Muscle layer of duodenum (tissue), 2 donors: Measurements from ENCODE around the gene NANOGP8.

Experiments used
- H3K27ac ChIP-seq: one replicate; pipeline ENCODE4 v1.7.0; 2013; ENCODE audit warnings: mild to moderate bottlenecking, low read length
- H3K27me3 ChIP-seq: one replicate; pipeline ENCODE4 v1.7.0; 2013; ENCODE audit warnings: low read depth, mild to moderate bottlenecking, control low read depth, low read length
- H3K36me3 ChIP-seq, 2 donors: one replicate each; pipeline ENCODE4 v1.7.0; 2013; ENCODE audit warnings: low read length in 2 of 2, control low read depth in 1 of 2, mild to moderate bottlenecking in 1 of 2; ENCODE audit not compliant: insufficient read depth in 2 of 2, control insufficient read depth in 1 of 2
- H3K4me1 ChIP-seq, 2 donors: one replicate each; pipeline ENCODE4 v1.7.0; 2013; ENCODE audit warnings: low read length in 2 of 2, mild to moderate bottlenecking in 2 of 2, control low read depth in 1 of 2, moderate library complexity in 1 of 2; ENCODE audit not compliant: insufficient read depth in 2 of 2, control insufficient read depth in 1 of 2
- H3K4me3 ChIP-seq, 2 donors: one replicate each; pipeline ENCODE4 v1.7.0; 2013; ENCODE audit warnings: low read length in 2 of 2, low read depth in 1 of 2, mild to moderate bottlenecking in 1 of 2
- H3K9me3 ChIP-seq, 2 donors: one replicate each; pipeline ENCODE4 v1.7.0; 2013; ENCODE audit warnings: low read length in 2 of 2, control low read depth in 1 of 2, mild to moderate bottlenecking in 1 of 2; ENCODE audit not compliant: control insufficient read depth in 1 of 2
- donor health status: healthy.

Gene NANOGP8

DNA sequence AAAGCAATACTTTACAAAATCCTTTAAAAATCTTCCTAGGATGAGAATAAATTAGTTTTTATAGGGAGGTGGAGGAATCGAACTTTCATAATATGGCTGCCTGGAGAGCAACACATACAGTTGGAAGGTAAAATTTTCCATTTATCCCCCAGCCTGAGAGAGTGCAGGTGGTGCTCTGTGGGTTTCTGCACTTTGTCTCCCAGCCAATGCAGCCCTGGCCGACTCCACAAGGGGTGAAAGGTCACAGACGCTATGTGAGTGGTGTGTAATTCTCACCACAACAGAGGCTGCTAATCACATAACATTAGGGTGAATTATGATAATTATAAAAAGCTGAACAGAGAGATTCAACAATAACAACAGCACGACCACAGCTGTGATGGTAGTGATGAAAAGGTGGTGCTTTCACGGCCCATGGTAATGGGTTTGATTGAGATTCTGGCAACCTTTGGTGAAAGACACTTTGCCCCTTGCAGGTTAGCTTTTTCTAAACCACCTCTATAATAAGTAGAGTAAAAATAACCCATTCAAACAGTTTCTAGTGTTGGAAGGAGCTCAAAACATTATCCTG lies 30.1 kb upstream of the NANOGP8 start:
- no peak overlapping the region for H3K27ac ChIP-seq

DNA sequence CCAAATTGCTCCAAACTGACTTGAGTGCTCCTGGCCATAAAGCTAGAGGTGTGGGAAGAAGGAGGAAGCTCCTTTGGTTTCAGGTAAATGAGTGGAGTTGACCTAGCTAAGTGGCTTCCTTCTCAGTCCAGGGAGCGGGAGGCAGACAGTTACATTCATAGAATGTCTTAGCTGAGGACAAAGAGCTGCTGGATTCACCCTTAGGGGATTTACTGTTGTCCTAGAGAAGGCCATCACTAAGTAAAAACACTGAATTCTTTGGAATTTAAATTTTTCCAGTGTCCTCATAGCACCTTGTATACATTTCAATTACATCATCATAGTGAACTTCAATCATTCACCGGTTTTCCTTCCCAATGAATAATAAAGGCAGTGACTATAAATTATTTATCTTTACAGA lies 27.3 kb upstream of the NANOGP8 start:
- H3K36me3 ChIP-seq, result no peaks in the 10 kb centered on the region
- no peaks in the 10 kb centered on the region for H3K9me3 ChIP-seq
- H3K4me3 ChIP-seq, result no peak overlapping the region
- no peak overlapping the region for H3K27ac ChIP-seq
- no peaks in the 10 kb centered on the region for H3K27me3 ChIP-seq
- no peaks in the 10 kb centered on the region for H3K4me1 ChIP-seq

More for the DNA sequence above, 30.1 kb upstream of the NANOGP8 start:
- no peaks in the 10 kb centered on the region for H3K4me1 ChIP-seq
- H3K36me3 ChIP-seq, result no peaks in the 10 kb centered on the region
- H3K27me3 ChIP-seq, result no peaks in the 10 kb centered on the region
- H3K9me3 ChIP-seq, result no peaks in the 10 kb centered on the region
- H3K4me3 ChIP-seq, result no peak overlapping the region

DNA sequence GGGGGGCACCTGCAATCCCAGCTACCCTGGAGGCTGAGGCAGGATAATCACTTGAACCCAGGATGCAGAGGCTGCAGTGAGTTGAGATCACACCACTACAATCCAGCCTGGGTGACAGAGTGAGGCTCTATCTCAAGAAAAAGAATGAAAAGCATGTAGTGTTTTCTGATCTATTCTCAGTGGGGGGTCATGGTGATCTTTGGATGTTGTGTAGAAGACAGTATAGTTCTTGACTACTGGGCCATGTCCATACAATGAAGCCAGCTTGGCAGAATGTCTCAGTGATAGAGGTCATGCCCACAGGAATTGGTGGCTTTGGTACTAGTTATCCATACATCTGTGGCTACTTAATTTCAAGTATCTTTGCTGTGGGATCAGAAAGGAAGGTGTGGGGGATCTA lies 26.8 kb upstream of the NANOGP8 start:
- Histone ChIP-seq H3K4me3 (no peak overlapping the region), H3K36me3 (no peaks in the 10 kb centered on the region), H3K27ac (no peak overlapping the region), H3K9me3 (no peaks in the 10 kb centered on the region), H3K27me3 (no peaks in the 10 kb centered on the region), H3K4me1 (no peaks in the 10 kb centered on the region)

DNA sequence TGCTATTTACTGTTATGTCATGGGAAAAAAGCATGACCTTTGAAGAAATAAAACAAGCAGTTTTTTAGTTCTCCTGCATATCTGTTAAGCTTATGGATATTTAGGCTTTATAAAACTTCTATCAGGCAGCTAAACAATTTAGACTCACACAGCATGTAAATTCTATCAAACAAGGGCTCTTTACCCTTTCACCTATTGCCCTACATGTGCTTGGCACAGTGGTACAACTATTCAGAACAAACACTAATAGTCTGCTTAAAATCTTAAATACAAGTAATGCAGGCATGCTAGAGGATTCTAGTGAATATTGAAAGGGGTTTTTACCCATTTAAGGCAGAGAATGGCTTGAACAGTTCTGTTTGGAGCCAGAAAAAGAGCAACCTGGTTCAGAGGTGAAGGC lies 23.4 kb upstream of the NANOGP8 start:
- Histone ChIP-seq H3K27me3 (no peaks in the 10 kb centered on the region), H3K36me3 (no peaks in the 10 kb centered on the region), H3K4me3 (no peak overlapping the region), H3K4me1 (no peaks in the 10 kb centered on the region), H3K27ac (no peak overlapping the region), H3K9me3 (no peaks in the 10 kb centered on the region)

DNA sequence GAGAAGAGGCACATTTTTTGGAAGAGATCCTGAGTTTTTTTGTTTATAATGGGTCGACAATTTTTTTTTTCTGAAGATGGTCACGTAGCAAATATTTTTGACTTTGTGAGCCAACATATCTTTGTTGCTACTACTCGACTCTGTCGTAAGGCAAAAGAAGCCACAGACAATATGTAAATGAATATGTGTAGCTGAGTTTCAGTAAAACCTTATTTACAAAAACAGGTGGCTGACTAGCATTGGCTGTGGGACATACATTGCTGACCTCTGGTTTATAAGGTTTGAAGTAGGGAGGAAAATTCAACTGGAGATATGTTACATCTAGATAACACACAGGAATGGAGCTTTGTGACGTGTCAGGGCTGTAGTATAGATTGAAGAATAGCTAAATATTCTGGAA lies 22.5 kb upstream of the NANOGP8 start:
- H3K36me3 ChIP-seq, result no peaks in the 10 kb centered on the region
- H3K27me3 ChIP-seq, result no peaks in the 10 kb centered on the region
- H3K4me1 ChIP-seq, result no peaks in the 10 kb centered on the region
- H3K27ac ChIP-seq, result no peak overlapping the region
- H3K4me3 ChIP-seq, result no peak overlapping the region
- H3K9me3 ChIP-seq, result no peaks in the 10 kb centered on the region

DNA sequence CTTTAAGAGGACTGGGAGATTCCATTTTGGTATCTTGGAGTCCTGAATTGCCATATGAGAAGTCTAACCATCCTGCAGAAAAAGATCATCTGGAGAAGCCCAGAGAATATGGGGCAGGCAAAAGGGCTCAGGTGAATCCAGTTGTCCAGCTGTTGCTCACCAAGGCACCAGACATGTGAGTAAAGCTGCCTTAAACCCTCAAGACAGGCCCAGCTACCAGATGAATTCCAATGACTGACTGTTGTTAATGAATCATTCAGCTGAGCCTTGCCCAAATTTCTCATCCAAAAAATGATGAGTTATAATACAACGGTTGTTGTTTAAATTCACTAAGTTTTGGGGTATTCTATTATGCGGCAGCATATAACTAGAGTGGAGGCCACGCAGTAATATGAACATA lies 22.0 kb upstream of the NANOGP8 start:
- no peaks in the 10 kb centered on the region for H3K9me3 ChIP-seq
- no peaks in the 10 kb centered on the region for H3K27me3 ChIP-seq
- H3K4me3 ChIP-seq, result no peak overlapping the region
- no peak overlapping the region for H3K27ac ChIP-seq
- no peaks in the 10 kb centered on the region for H3K36me3 ChIP-seq
- H3K4me1 ChIP-seq, result no peaks in the 10 kb centered on the region

DNA sequence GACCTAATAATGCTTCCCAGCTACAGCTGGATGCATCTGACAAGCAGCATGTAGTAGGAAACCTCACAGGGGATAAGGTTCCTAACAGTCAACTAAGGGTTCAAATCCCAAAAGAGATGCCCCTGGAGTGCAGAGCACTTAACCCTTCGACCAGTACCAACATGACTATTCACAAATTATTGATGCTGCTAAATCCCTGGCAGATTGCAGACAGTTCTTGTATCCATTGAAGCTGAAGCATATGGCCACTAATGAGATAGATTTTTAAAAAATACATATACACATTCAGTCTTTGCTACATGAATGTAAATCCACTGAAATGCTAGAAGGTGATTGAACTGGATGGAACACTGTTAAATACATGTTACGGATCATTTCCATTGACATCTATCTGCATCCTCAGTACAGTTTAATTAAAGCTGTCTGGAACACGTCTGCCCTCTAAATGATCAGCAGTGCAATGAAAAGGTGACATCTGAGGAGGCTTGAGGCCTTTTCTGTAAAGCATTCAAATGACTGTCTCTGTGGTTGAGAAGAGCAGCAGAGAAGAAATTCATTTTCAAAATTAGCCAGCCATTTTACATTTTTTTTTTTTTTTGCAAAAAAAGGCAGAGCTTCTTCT lies 19.5 kb upstream of the NANOGP8 start:
- Histone ChIP-seq H3K9me3 (no peaks in the 10 kb centered on the region), H3K4me1 (no peaks in the 10 kb centered on the region), H3K4me3 (no peak overlapping the region), H3K27me3 (no peaks in the 10 kb centered on the region), H3K36me3 (no peaks in the 10 kb centered on the region), H3K27ac (no peak overlapping the region)

DNA sequence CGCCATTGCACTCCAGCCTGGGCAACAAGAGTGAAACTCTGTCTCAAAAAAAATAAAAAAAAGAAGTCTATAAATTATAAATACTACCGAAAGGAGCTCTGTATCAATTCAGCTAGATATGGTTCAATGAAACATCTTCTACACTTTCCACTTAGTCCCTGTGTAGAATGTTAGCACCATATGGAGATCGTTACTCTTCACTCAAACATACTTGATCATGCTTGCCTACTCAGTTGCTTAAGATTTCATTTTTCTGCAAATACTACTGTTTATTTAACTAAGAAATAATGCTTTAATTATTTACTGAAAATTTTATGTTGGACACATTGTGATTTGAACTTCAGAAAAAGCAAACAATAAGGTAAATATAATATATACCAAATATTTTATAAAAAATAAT lies 17.1 kb upstream of the NANOGP8 start:
- H3K9me3 ChIP-seq, result no peaks in the 10 kb centered on the region
- H3K27ac ChIP-seq, result no peak overlapping the region
- H3K36me3 ChIP-seq, result no peaks in the 10 kb centered on the region
- H3K4me3 ChIP-seq, result no peak overlapping the region
- no peaks in the 10 kb centered on the region for H3K4me1 ChIP-seq
- no peaks in the 10 kb centered on the region for H3K27me3 ChIP-seq

DNA sequence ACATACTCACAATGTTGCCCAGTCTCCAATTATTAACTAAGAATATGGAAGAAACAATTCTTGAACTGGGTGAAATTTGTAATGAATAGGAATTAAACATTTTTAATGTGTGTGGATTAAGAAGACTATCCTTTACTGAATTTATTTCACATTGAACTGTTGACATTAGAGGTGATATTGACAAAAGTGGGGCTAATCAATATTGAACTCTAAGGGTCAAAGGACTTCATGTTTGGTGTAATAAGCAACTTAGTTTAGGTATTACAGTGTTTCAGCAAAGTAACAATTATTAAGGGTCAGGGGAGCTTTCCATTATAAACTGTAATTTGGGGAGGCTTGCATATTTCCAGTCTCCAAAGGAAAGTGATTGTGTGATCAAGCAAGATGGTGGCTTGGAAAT lies 16.2 kb upstream of the NANOGP8 start:
- H3K4me1 ChIP-seq, result no peaks in the 10 kb centered on the region
- H3K27me3 ChIP-seq, result no peaks in the 10 kb centered on the region
- H3K36me3 ChIP-seq, result no peaks in the 10 kb centered on the region
- H3K27ac ChIP-seq, result no peak overlapping the region
- no peak overlapping the region for H3K4me3 ChIP-seq
- H3K9me3 ChIP-seq, result no peaks in the 10 kb centered on the region

DNA sequence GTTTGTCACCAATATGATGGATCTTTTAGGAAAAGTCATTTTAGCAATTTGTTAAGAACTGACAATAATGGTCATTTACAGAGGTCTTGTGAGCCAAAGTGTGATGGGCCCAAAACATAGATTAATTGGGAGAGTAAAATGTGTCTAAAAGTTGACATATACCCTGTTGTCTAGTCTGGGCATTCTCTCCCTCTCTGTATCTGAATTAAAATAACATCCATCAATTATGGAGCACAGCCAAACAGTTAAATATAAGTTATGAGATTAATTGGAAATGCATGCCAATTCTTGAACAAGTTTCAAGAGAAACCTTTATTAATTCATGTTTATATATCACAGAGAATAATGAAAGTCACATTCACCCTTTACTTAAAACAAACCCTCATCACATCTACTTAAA lies 13.6 kb upstream of the NANOGP8 start:
- H3K36me3 ChIP-seq, result no peaks in the 10 kb centered on the region
- no peaks in the 10 kb centered on the region for H3K9me3 ChIP-seq
- H3K4me1 ChIP-seq, result no peaks in the 10 kb centered on the region
- no peak overlapping the region for H3K4me3 ChIP-seq
- H3K27ac ChIP-seq, result no peak overlapping the region
- no peaks in the 10 kb centered on the region for H3K27me3 ChIP-seq

DNA sequence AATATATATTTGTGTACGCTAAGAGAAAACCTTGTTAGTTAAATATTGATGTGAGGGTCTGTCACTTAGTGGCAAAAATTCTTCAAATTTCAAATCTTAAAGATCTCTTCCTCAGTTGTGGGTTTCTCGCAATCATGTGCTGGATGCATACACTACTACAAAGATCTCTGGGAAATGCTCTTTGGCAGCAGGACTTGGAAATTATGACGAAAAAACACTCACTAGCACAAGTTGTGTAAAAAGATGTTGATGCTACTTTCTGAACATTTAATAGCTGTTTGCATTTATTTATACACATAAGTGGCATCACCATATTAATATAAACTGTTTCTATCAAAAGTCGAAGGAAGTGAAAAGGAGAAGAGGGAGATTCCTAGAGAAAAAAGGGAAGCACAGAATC lies 10.8 kb upstream of the NANOGP8 start:
- Histone ChIP-seq H3K4me1 (no peaks in the 10 kb centered on the region), H3K27ac (no peak overlapping the region), H3K4me3 (no peak overlapping the region), H3K27me3 (no peaks in the 10 kb centered on the region), H3K9me3 (no peaks in the 10 kb centered on the region), H3K36me3 (no peaks in the 10 kb centered on the region)

DNA sequence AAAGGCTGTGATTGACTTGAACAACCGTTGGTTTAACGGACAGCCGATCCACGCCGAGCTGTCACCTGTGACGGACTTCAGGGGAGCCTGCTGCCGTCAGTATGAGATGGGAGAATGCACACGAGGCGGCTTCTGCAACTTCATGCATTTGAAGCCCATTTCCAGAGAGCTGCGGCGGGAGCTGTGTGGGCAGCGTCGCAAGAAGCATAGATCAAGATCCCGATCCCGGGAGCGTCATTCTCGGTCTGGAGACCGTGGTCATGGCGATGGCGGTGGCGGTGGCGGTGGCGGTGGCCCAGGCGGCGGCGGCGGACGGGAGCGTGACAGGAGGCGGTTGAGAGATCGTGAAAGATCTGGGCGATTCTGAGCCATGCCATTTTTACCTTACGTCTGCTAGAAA lies 7.8 kb upstream of the NANOGP8 start:
- H3K27me3 ChIP-seq, result no peaks in the 10 kb centered on the region
- H3K36me3 ChIP-seq, result no peaks in the 10 kb centered on the region
- no peaks in the 10 kb centered on the region for H3K4me1 ChIP-seq
- H3K4me3 ChIP-seq, result no peak overlapping the region
- H3K27ac ChIP-seq, result no peak overlapping the region
- H3K9me3 ChIP-seq, result no peaks in the 10 kb centered on the region
